Thyroid gland (tissue), 4 donors: ENCODE results near the gene ST6GALNAC3. TPM values are rescaled to one million over a fixed set of nuclear protein-coding genes. Genes with fewer than 3 reads are reported as not detected.

Experiments used
- DNase-seq, 2 donors: peaks; one replicate each; pipeline ENCODE4 v3.0.0-alpha.2; 2019
- H3K27ac ChIP-seq, 3 donors: fragments of 200-600 bp; sonication (generic); 1 replicate in 2 of 3; 2 replicates in 1 of 3; pipeline ENCODE4 v1.5.1; 2016 to 2019; ENCODE audit warnings: mild to moderate bottlenecking in 1 of 3, moderate library complexity in 1 of 3
- H3K27me3 ChIP-seq: fragments of 200-600 bp; sonication (generic); one replicate; pipeline ENCODE4 v1.5.1; 2019
- H3K36me3 ChIP-seq, 2 donors: fragments of 200-600 bp; sonication (generic); one replicate each; pipeline ENCODE4 v1.5.1; 2016 to 2019
- H3K4me1 ChIP-seq, 2 donors: fragments of 200-600 bp; sonication (generic); one replicate each; pipeline ENCODE4 v1.5.1; 2017 to 2019
- H3K4me3 ChIP-seq, 3 donors: fragments of 200-600 bp; sonication (generic); replicated peaks in 1 of 3; 1 replicate in 2 of 3; 2 replicates in 1 of 3; pipeline ENCODE4 v1.5.1; 2016; ENCODE audit warnings: mild to moderate bottlenecking in 1 of 3
- H3K9me3 ChIP-seq: fragments of 200-600 bp; sonication (generic); one replicate; pipeline ENCODE4 v1.5.1; 2017
- POLR2A ChIP-seq, 2 donors: fragments of 450-650 bp; IDR thresholded peaks; one replicate each; pipeline ENCODE4 v1.6.1; 2017; ENCODE audit warnings: antibody characterized with exemption in 2 of 2, mild to moderate bottlenecking in 2 of 2, moderate library complexity in 1 of 2
- WGBS, 2 donors: methylation state at CpG; one replicate each; pipeline ENCODE4 v1.1.5; 2017; 5-methylcytosine and 5-hydroxymethylcytosine counted together
- intact Hi-C: fragments of 100-400 bp; cut with DNase I; formaldehyde crosslinking; loops from one replicate; pipeline ENCODE4 v1.15.1; 2023
- total RNA-seq, 4 donors: library from RNA; depleted of rRNA; stranded (reverse); fragments of >200 nt; gene quantifications; one replicate each; pipeline ENCODE4 v1.2.3, GENCODE V29; 2016
- TF ChIP-seq, protein P1 (sequence below), 6 experiments: fragments of 200-600 bp in 3 of 6; fragments of 450-650 bp in 3 of 6; sonication (generic) in 3 of 6; IDR thresholded peaks; one replicate each; pipeline ENCODE4 v1.5.1; 2016 to 2019; ENCODE audit warnings: antibody characterized with exemption in 6 of 6, mild to moderate bottlenecking in 2 of 6, inconsistent platforms in 1 of 6, moderate library complexity in 1 of 6

The ST6GALNAC3 gene
- total RNA-seq, 4 donors from 2014 or later, result 17.4 to 35.6 (median 31.6) TPM

DNA sequence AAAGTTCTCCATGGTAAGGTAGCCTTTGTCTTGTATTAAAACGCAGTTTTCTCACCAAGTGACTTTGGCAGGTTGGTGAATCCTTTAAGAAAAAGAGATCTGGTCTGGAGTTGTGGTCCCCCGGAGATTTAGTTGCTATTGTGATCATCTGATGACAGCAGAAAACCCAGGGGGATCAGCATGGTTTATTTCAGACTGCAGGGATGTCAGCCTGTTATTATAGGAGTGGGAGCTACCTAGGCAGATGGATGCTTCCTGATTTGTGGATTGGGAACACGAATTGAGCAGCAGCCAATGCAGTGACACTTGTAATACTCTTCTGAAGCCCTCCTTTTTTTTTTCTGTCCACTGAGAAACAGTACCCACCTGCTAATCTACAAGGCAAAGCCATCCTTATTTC is 150.2 kb downstream of the ST6GALNAC3 start:
- no peaks in the 10 kb centered on the region for H3K9me3 ChIP-seq
- DNase-seq, result no peak
- WGBS, 2 donors, result 75 to 80% methylated on average over 3 of the region's 3 CpGs
- no peaks in the 10 kb centered on the region for H3K27me3 ChIP-seq
- H3K36me3 ChIP-seq, result no peaks in the 10 kb centered on the region
- intact Hi-C loops, result no loop called here
- H3K4me1 ChIP-seq, result no peaks in the 10 kb centered on the region
- H3K4me3 ChIP-seq, result no peak overlapping the region
- no peak for TF ChIP-seq POLR2A (IDR thresholded peaks at IDR 0.05)
- TF ChIP-seq, protein P1, sequence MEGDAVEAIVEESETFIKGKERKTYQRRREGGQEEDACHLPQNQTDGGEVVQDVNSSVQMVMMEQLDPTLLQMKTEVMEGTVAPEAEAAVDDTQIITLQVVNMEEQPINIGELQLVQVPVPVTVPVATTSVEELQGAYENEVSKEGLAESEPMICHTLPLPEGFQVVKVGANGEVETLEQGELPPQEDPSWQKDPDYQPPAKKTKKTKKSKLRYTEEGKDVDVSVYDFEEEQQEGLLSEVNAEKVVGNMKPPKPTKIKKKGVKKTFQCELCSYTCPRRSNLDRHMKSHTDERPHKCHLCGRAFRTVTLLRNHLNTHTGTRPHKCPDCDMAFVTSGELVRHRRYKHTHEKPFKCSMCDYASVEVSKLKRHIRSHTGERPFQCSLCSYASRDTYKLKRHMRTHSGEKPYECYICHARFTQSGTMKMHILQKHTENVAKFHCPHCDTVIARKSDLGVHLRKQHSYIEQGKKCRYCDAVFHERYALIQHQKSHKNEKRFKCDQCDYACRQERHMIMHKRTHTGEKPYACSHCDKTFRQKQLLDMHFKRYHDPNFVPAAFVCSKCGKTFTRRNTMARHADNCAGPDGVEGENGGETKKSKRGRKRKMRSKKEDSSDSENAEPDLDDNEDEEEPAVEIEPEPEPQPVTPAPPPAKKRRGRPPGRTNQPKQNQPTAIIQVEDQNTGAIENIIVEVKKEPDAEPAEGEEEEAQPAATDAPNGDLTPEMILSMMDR (IDR thresholded peaks at IDR 0.05), result no peak
- H3K27ac ChIP-seq, result no peak overlapping the region

GRCh38 chr1:76225526-76225925 is 151.0 kb downstream of the ST6GALNAC3 start:
- no peak for DNase-seq
- Histone ChIP-seq H3K36me3 (no peaks in the 10 kb centered on the region), H3K4me3 (no peak overlapping the region), H3K27me3 (no peaks in the 10 kb centered on the region), H3K9me3 (no peaks in the 10 kb centered on the region), H3K4me1 (no peaks in the 10 kb centered on the region), H3K27ac (no peak overlapping the region)
- TF ChIP-seq, protein P1 (IDR thresholded peaks at IDR 0.05), result no peak
- TF ChIP-seq POLR2A (IDR thresholded peaks at IDR 0.05), result no peak
- intact Hi-C loops, result no loop called here
- 81 to 83% methylated on average over 1 of the region's 1 CpG for WGBS, 2 donors

DNA sequence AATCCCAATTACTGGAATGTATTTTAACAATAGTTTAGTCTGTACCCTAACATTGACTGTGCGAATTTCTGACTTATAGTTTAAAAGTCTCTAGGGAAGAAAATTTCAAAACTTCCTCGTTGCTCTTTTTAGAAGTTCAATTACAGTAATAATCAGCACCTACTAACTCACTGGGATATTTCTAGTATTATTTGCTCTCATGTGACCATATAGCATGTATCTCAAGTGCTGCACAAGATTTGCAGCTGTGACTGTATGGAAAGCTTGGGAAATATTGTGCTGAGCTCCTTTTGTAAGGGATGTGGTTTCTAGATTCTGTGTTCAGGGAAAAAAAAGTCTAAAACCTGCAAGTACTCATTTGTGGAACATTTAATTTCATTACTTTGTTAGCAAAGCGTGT is 153.1 kb downstream of the ST6GALNAC3 start:
- Histone ChIP-seq H3K4me3 (no peak overlapping the region), H3K4me1 (no peaks in the 10 kb centered on the region), H3K27ac (no peak overlapping the region), H3K36me3 (no peaks in the 10 kb centered on the region), H3K9me3 (no peaks in the 10 kb centered on the region), H3K27me3 (no peaks in the 10 kb centered on the region)
- no peak for TF ChIP-seq POLR2A (IDR thresholded peaks at IDR 0.05)
- TF ChIP-seq, protein P1 (IDR thresholded peaks at IDR 0.05), result no peak
- WGBS, 2 donors, result 81% methylated on average over 3 of the region's 3 CpGs
- intact Hi-C loops, result no loop called here
- DNase-seq, result no peak

GRCh38 chr1:76229279-76230005 is 154.9 kb downstream of the ST6GALNAC3 start:
- Histone ChIP-seq H3K4me3 (no peak overlapping the region), H3K27ac (no peak overlapping the region), H3K27me3 (no peaks in the 10 kb centered on the region), H3K36me3 (no peaks in the 10 kb centered on the region), H3K9me3 (no peaks in the 10 kb centered on the region), H3K4me1 (no peaks in the 10 kb centered on the region)
- TF ChIP-seq POLR2A (IDR thresholded peaks at IDR 0.05), result no peak
- TF ChIP-seq, protein P1 (IDR thresholded peaks at IDR 0.05), result no peak
- DNase-seq, result no peak
- WGBS, 2 donors, result 73 to 75% methylated on average over 7 of the region's 7 CpGs
- intact Hi-C loops, result no loop called here

- Histone ChIP-seq H3K4me3 (no peak overlapping the region), H3K9me3 (no peaks in the 10 kb centered on the region), H3K27ac (no peak overlapping the region), H3K36me3 (no peaks in the 10 kb centered on the region), H3K4me1 (no peaks in the 10 kb centered on the region), H3K27me3 (no peaks in the 10 kb centered on the region)
- WGBS, 2 donors, result 91 to 92% methylated on average over 2 of the region's 2 CpGs
- no peak for TF ChIP-seq POLR2A (IDR thresholded peaks at IDR 0.05)
- TF ChIP-seq, protein P1 (IDR thresholded peaks at IDR 0.05), result no peak
- intact Hi-C loops, result no loop called here
- no peak for DNase-seq
Observed at GRCh38 chr1:76230842-76231281, 156.3 kb downstream of the ST6GALNAC3 start.
